SK-N-SH treated with all-trans-retinoic acid at 6 μM for 48 hours (cell line): ENCODE measurements around the gene IGSF8.

Source experiments
- ATAC-seq: fragments of 200-7000 bp; cut with Tn5 transposase; 3 replicates; pipeline ENCODE4 v1.9.1; 2020; ENCODE audit warnings: mild to moderate bottlenecking, moderate library complexity
- ARNTL ChIP-seq: fragments of 450-650 bp; formaldehyde crosslinking; IDR thresholded peaks from 2 replicates; pipeline ENCODE4 v1.5.0; 2020; ENCODE audit warnings: low read depth, mild to moderate bottlenecking, moderate library complexity, borderline replicate concordance
- BACH2 ChIP-seq: fragments of 250-450 bp; sonication (Bioruptor Pico); IDR thresholded peaks from 2 replicates; pipeline ENCODE4 v1.9.0; 2021; ENCODE audit warnings: mild to moderate bottlenecking, borderline replicate concordance
- CSDC2 ChIP-seq: fragments of 250-450 bp; sonication (Bioruptor Pico); IDR thresholded peaks from 2 replicates; pipeline ENCODE4 v1.5.0; 2020; ENCODE audit warnings: mild to moderate bottlenecking, moderate library complexity
- ESRRG ChIP-seq: fragments of 250-450 bp; sonication (Bioruptor Pico); IDR thresholded peaks from 2 replicates; pipeline ENCODE4 v1.6.1; 2021; ENCODE audit warnings: mild to moderate bottlenecking
- GLIS3 ChIP-seq: fragments of 250-450 bp; sonication (Bioruptor Pico); IDR thresholded peaks from 2 replicates; pipeline ENCODE4 v1.5.0; 2020; ENCODE audit warnings: mild to moderate bottlenecking, moderate library complexity
- ISL1 ChIP-seq: fragments of 250-450 bp; sonication (Bioruptor Pico); IDR thresholded peaks from 2 replicates; pipeline ENCODE4 v2.1.2; 2022; ENCODE audit warnings: mild to moderate bottlenecking, moderate library complexity
- OSR1 ChIP-seq: fragments of 250-450 bp; sonication (Bioruptor Pico); IDR thresholded peaks from 2 replicates; pipeline ENCODE4 v1.8.0; 2022; ENCODE audit warnings: moderate library complexity, mild to moderate bottlenecking, inconsistent platforms
- RARB ChIP-seq: fragments of 250-450 bp; sonication (Bioruptor Pico); IDR thresholded peaks from 2 replicates; pipeline ENCODE4 v1.8.0; 2021; ENCODE audit warnings: mild to moderate bottlenecking, moderate library complexity
- SNAI2 ChIP-seq: fragments of 250-450 bp; sonication (Bioruptor Pico); IDR thresholded peaks from 2 replicates; pipeline ENCODE4 v1.5.0; 2020; ENCODE audit warnings: mild to moderate bottlenecking, moderate library complexity
- TCF4 ChIP-seq: fragments of 250-450 bp; sonication (Bioruptor Pico); IDR thresholded peaks from 2 replicates; pipeline ENCODE4 v1.8.0; 2021; ENCODE audit warnings: mild to moderate bottlenecking, moderate library complexity, borderline replicate concordance
- TOX ChIP-seq: fragments of 250-450 bp; sonication (Bioruptor Pico); IDR thresholded peaks from 2 replicates; pipeline ENCODE4 v1.8.0; 2021; ENCODE audit warnings: mild to moderate bottlenecking, moderate library complexity, borderline replicate concordance
- ZFP30 ChIP-seq: fragments of 450-650 bp; formaldehyde crosslinking; IDR thresholded peaks from 2 replicates; pipeline ENCODE4 v1.5.0; 2022; ENCODE audit warnings: mild to moderate bottlenecking, moderate library complexity
- ZNF565 ChIP-seq: fragments of 450-650 bp; formaldehyde crosslinking; conservative IDR thresholded peaks from 2 replicates; pipeline ENCODE4 v1.5.0; 2020; ENCODE audit warnings: low read depth, mild to moderate bottlenecking, moderate library complexity
- ZNF70 ChIP-seq: fragments of 450-650 bp; formaldehyde crosslinking; IDR thresholded peaks from 2 replicates; pipeline ENCODE4 v1.5.0; 2020; ENCODE audit warnings: mild to moderate bottlenecking, moderate library complexity
- ZNF8 ChIP-seq: fragments of 450-650 bp; formaldehyde crosslinking; IDR thresholded peaks from 2 replicates; pipeline ENCODE4 v1.5.0; 2020; ENCODE audit warnings: mild to moderate bottlenecking, moderate library complexity
- TF ChIP-seq, protein P1 (sequence below): fragments of 250-450 bp; sonication (Bioruptor Pico); IDR thresholded peaks from 2 replicates; pipeline ENCODE4 v1.5.1; 2021; ENCODE audit warnings: mild to moderate bottlenecking, moderate library complexity
- TF ChIP-seq, protein P2 (sequence below): fragments of 250-450 bp; sonication (Bioruptor Pico); IDR thresholded peaks from 2 replicates; pipeline ENCODE4 v1.5.1; 2020; ENCODE audit warnings: low read depth, mild to moderate bottlenecking, moderate library complexity
- TF ChIP-seq, protein P3 (sequence below): fragments of 250-450 bp; sonication (Bioruptor Pico); IDR thresholded peaks from 2 replicates; pipeline ENCODE4 v1.8.0; 2020; ENCODE audit warnings: mild to moderate bottlenecking, moderate library complexity, borderline replicate concordance
- TF ChIP-seq, protein P4 (sequence below): fragments of 250-450 bp; sonication (Bioruptor Pico); IDR thresholded peaks from 2 replicates; pipeline ENCODE4 v1.5.0; 2020; ENCODE audit warnings: mild to moderate bottlenecking, moderate library complexity

Gene IGSF8

DNA sequence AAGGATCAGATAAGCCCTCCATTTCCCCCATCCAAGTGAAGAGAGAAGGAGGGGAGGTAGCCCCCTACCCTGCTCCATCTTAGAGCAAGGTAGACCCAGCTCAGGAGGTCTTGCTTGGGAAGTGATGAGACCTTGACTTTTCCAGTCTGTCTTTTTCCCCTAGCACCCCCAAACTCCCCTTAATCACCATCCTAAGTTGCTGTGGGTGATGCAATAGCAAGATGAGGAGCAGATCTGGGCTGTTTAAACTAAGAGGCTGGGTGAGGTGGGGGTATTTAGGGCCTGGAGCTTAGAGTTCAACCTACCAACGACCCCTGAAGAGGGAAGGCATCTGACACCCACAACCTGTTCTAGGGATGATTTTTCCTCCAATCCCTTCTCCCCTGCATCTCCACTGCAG, 18.9 kb upstream of the IGSF8 start:
- no peak for ATAC-seq
- no peak for TF ChIP-seq ZNF8 (CRISPR knock-in tag)
- no peak for TF ChIP-seq TOX (CRISPR knock-in tag)
- TF ChIP-seq, all 23 proteins: peak for 0

DNA sequence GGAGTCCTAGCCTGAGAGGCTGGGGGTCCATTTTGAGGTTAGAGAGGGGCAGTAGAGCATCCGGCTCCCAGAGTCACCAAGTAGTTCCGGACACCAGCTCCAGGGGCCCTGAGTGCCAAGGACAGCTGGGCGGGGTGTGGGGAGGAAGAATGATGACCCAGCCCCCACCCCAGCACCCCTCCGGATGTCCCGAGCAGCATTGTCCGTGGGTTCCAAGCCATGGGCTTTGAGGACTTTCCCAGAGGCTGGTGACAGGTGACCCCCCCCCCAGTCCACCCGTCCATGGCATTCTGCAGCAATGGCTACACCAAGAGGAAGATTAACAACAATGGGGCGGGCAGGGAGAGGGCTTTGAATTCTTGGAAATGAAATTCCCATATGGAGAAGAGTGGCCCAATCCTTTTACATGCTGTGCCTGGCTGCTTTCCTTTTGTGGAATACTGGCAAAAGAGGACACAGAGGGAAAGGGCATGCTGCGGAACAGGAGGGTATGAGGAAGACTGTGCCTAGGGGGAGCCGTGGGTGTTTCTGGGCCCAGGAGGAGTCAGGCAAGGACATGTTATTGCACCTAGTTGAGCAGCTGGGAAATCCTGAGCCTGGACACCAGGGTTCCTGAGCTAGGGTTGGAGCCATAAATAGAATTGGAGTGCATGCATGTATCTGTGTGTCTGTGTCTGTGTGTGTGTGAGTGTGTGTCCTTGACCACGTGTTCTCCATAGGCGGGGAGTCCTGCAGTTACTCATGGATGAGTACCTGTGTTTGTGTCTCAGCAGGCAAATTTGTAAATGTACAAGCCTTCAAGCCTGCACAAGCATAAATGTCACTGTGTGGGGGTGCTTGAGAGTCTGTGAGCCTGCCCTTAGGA, 18.1 kb upstream of the IGSF8 start:
- no peak for ATAC-seq

DNA sequence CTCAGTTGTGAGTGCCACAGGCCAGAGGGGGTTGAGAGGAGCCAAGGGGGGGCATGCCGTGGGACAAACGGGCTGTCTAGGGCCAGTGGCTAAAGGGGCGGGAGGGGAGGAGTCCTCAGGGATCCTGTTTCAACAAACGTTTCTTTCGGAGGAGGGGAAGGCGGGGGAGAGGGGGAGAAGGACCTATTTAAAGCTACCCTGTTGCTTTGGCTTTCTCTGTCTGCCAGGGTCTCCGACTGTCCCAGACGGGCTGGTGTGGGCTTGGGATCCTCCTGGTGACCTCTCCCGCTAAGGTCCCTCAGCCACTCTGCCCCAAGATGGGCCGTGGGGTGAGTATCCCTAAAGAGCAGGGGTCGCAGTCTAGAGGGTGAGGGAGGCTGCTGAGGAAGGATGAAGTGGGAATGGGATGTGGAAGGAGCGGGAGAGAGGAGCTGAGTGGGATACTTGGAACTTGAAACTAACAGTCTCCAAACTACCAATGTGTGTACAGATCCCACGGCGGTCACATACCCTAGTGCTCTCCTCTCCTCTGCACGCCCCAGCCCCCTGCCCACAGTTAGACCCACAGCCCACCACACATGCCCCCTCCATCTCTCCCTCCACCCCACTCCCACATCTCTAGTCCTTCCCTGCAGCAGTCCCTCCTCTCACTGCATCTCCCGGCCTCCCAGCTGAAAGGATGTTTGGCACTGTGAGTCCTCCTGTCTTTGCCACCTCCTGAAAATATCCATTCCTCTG, 17.3 kb upstream of the IGSF8 start, which contains the start of gene ATP1A2:
ATP1A2 (plus strand) TSS at position 215 of the 738 bp plus-strand sequence; CDS start at position 318, 103 bp downstream.
- TF ChIP-seq OSR1 (CRISPR knock-in tag) (no peak), ARNTL (CRISPR knock-in tag) (no peak), TCF4 (no peak), ZNF565 (CRISPR knock-in tag) (no peak), ISL1 (CRISPR knock-in tag) (no peak), RARB (CRISPR knock-in tag) (no peak), ESRRG (CRISPR knock-in tag) (no peak), ZFP30 (CRISPR knock-in tag) (no peak), ZNF70 (CRISPR knock-in tag) (no peak), GLIS3 (CRISPR knock-in tag) (no peak), CSDC2 (CRISPR knock-in tag) (no peak), BACH2 (CRISPR knock-in tag) (no peak), ZNF8 (CRISPR knock-in tag) (no peak), SNAI2 (CRISPR knock-in tag) (no peak)
- TF ChIP-seq, protein P1, sequence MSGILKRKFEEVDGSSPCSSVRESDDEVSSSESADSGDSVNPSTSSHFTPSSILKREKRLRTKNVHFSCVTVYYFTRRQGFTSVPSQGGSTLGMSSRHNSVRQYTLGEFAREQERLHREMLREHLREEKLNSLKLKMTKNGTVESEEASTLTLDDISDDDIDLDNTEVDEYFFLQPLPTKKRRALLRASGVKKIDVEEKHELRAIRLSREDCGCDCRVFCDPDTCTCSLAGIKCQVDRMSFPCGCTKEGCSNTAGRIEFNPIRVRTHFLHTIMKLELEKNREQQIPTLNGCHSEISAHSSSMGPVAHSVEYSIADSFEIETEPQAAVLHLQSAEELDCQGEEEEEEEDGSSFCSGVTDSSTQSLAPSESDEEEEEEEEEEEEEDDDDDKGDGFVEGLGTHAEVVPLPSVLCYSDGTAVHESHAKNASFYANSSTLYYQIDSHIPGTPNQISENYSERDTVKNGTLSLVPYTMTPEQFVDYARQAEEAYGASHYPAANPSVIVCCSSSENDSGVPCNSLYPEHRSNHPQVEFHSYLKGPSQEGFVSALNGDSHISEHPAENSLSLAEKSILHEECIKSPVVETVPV (CRISPR knock-in tag): no peak
- TF ChIP-seq, protein P2, sequence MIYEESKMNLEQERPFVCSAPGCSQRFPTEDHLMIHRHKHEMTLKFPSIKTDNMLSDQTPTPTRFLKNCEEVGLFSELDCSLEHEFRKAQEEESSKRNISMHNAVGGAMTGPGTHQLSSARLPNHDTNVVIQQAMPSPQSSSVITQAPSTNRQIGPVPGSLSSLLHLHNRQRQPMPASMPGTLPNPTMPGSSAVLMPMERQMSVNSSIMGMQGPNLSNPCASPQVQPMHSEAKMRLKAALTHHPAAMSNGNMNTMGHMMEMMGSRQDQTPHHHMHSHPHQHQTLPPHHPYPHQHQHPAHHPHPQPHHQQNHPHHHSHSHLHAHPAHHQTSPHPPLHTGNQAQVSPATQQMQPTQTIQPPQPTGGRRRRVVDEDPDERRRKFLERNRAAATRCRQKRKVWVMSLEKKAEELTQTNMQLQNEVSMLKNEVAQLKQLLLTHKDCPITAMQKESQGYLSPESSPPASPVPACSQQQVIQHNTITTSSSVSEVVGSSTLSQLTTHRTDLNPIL (CRISPR knock-in tag): no peak
- TF ChIP-seq, protein P3, sequence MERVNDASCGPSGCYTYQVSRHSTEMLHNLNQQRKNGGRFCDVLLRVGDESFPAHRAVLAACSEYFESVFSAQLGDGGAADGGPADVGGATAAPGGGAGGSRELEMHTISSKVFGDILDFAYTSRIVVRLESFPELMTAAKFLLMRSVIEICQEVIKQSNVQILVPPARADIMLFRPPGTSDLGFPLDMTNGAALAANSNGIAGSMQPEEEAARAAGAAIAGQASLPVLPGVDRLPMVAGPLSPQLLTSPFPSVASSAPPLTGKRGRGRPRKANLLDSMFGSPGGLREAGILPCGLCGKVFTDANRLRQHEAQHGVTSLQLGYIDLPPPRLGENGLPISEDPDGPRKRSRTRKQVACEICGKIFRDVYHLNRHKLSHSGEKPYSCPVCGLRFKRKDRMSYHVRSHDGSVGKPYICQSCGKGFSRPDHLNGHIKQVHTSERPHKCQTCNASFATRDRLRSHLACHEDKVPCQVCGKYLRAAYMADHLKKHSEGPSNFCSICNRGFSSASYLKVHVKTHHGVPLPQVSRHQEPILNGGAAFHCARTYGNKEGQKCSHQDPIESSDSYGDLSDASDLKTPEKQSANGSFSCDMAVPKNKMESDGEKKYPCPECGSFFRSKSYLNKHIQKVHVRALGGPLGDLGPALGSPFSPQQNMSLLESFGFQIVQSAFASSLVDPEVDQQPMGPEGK (CRISPR knock-in tag): no peak
- TF ChIP-seq, protein P4, sequence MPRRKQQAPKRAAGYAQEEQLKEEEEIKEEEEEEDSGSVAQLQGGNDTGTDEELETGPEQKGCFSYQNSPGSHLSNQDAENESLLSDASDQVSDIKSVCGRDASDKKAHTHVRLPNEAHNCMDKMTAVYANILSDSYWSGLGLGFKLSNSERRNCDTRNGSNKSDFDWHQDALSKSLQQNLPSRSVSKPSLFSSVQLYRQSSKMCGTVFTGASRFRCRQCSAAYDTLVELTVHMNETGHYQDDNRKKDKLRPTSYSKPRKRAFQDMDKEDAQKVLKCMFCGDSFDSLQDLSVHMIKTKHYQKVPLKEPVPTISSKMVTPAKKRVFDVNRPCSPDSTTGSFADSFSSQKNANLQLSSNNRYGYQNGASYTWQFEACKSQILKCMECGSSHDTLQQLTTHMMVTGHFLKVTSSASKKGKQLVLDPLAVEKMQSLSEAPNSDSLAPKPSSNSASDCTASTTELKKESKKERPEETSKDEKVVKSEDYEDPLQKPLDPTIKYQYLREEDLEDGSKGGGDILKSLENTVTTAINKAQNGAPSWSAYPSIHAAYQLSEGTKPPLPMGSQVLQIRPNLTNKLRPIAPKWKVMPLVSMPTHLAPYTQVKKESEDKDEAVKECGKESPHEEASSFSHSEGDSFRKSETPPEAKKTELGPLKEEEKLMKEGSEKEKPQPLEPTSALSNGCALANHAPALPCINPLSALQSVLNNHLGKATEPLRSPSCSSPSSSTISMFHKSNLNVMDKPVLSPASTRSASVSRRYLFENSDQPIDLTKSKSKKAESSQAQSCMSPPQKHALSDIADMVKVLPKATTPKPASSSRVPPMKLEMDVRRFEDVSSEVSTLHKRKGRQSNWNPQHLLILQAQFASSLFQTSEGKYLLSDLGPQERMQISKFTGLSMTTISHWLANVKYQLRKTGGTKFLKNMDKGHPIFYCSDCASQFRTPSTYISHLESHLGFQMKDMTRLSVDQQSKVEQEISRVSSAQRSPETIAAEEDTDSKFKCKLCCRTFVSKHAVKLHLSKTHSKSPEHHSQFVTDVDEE (CRISPR knock-in tag): no peak
- TF ChIP-seq, all 23 proteins: peak for 0
- no peak for ATAC-seq

More for the DNA sequence above, 18.1 kb upstream of the IGSF8 start:
- TF ChIP-seq ZNF8 (CRISPR knock-in tag) (no peak), ESRRG (CRISPR knock-in tag) (no peak), ZNF565 (CRISPR knock-in tag) (no peak), TCF4 (no peak)

DNA sequence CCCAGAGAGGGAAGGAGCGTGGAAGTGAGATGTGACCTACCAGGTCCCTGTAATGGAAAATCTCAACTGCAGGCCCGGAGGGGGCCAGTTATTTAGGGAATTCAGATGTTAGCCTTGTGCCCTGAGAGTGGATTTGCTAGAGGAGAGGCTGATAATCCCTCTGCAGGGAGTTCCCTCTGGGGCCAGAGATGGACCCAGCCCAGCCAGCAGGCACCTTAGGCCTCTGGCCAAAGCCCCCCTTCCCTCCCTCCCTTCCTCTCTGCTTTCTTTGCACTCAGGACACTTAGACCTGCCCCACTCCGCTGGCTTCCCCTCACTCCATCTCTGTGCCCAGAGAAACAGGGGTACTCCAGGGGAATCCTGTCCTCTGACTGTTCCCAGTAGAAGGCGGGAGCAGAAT, 15.7 kb upstream of the IGSF8 start:
- no peak for ATAC-seq
- TF ChIP-seq ZFP30 (CRISPR knock-in tag) (no peak), RARB (CRISPR knock-in tag) (no peak), GLIS3 (CRISPR knock-in tag) (no peak)
